HepG2 (cell line): ENCODE data around the gene ATP13A2. TPM values are rescaled to one million over a fixed set of nuclear protein-coding genes. Genes with fewer than 3 reads are reported as not detected.

Source experiments
- ATAC-seq: fragments of 200-7000 bp; cut with Tn5 transposase; 3 replicates; pipeline ENCODE4 v1.9.1; 2020; ENCODE audit warnings: mild to moderate bottlenecking, moderate library complexity
- BruUV-seq: library from RNA; stranded (reverse); fragments of 400-500 nt; replicated peaks from 2 replicates; lab custom pipeline; 2021; lab: Mats Ljungman, UMichigan
- CTCF ChIA-PET: fragments of 300-600 bp; formaldehyde crosslinking; extraction: SDS; loops from one replicate; lab custom pipeline; 2021; ENCODE audit warnings: low total read pairs, inconsistent platforms, low intra/inter-chr PET ratio; lab: Yijun Ruan, JAX
- POLR2A ChIA-PET: fragments of 350-600 bp; sonication (Branson Sonifier 250); formaldehyde crosslinking; loops from one replicate; lab custom pipeline; 2020; ENCODE audit warnings: antibody characterized with exemption, inconsistent platforms; lab: Yijun Ruan, JAX
- DNase-seq: peaks from one replicate; pipeline ENCODE4 v3.0.0-alpha.2; 2015; ENCODE audit warnings: low spot score
- FAIRE-seq: peaks from 3 replicates; lab custom pipeline; 2011; peaks lifted over from hg19 to GRCh38; lab: Jason Lieb, UNC
- H2AFZ ChIP-seq: one replicate; pipeline ENCODE4 v1.6.1; 2011; ENCODE audit warnings: low read length, inconsistent platforms
- H3K27ac ChIP-seq: fragments of 300-600 bp; 3 replicates; pipeline ENCODE4 v1.8.0; 2011; ENCODE audit warnings: mixed run types, mild to moderate bottlenecking, mixed read lengths, low read length, inconsistent platforms; ENCODE audit not compliant: insufficient read depth; ENCODE audit errors: extremely low read length
- H3K27me3 ChIP-seq, 2 experiments: fragments of 200-600 bp in 1 of 2; 2 replicates in 1 of 2; 3 replicates in 1 of 2; pipeline versions ENCODE4 v1.6.0 to v1.8.0; 2011; ENCODE audit warnings: low read length in 2 of 2, mild to moderate bottlenecking in 2 of 2, moderate library complexity in 2 of 2, inconsistent platforms in 1 of 2; ENCODE audit not compliant: insufficient read depth in 2 of 2, control insufficient read depth in 1 of 2
- H3K36me3 ChIP-seq, 2 experiments: fragments of 200-600 bp in 1 of 2; replicated peaks in 1 of 2; 2 replicates in 1 of 2; 3 replicates in 1 of 2; pipeline versions ENCODE4 v1.5.1 to v1.8.0; 2011; ENCODE audit warnings: low read length in 2 of 2, inconsistent platforms in 1 of 2; ENCODE audit not compliant: insufficient read depth in 2 of 2, control insufficient read depth in 1 of 2
- H3K4me1 ChIP-seq: 2 replicates; pipeline ENCODE4 v1.5.1; 2012; ENCODE audit warnings: low read length, inconsistent platforms; ENCODE audit not compliant: insufficient read depth
- H3K4me2 ChIP-seq: 2 replicates; pipeline ENCODE4 v1.6.0; 2011; ENCODE audit warnings: low read depth, low read length, inconsistent platforms
- H3K4me3 ChIP-seq, 3 experiments: fragments of 200-600 bp in 1 of 3; sonication (generic), shearing (Covaris generic) in 1 of 3; replicated peaks in 1 of 3; 2 replicates each; pipeline ENCODE4 v1.5.1; 2011 to 2016; ENCODE audit warnings: low read length in 3 of 3, inconsistent platforms in 2 of 3, low read depth in 2 of 3, mild to moderate bottlenecking in 2 of 3, control low read depth in 1 of 3, mixed read lengths in 1 of 3; ENCODE audit not compliant: insufficient read depth in 1 of 3
- H3K79me2 ChIP-seq: one replicate; pipeline ENCODE4 v1.6.1; 2011; ENCODE audit warnings: low read length, inconsistent platforms; ENCODE audit not compliant: insufficient read depth
- H3K9ac ChIP-seq: 2 replicates; pipeline ENCODE4 v1.6.0; 2011; ENCODE audit warnings: mild to moderate bottlenecking, low read depth, low read length, inconsistent platforms; ENCODE audit not compliant: insufficient read depth
- H3K9me3 ChIP-seq: 2 replicates; pipeline ENCODE4 v1.5.1; 2012; ENCODE audit warnings: mild to moderate bottlenecking, low read length
- H4K20me1 ChIP-seq: 2 replicates; pipeline ENCODE4 v1.6.0; 2011; ENCODE audit warnings: inconsistent platforms, mild to moderate bottlenecking, low read length, moderate library complexity; ENCODE audit not compliant: insufficient read depth
- HNRNPL ChIP-seq: fragments of 200-400 bp; formaldehyde crosslinking; IDR thresholded peaks from 2 replicates; pipeline ENCODE4 v1.6.1; 2017; ENCODE audit warnings: mild to moderate bottlenecking, low read depth, low read length
- ISX ChIP-seq: sonication (generic); formaldehyde crosslinking; conservative IDR thresholded peaks from 2 replicates; pipeline ENCODE4 v1.5.0; 2020; ENCODE audit warnings: missing genetic modification reagents
- MTF1 ChIP-seq: sonication (generic); formaldehyde crosslinking; IDR thresholded peaks from 2 replicates; pipeline ENCODE4 v1.5.0; 2020; ENCODE audit warnings: missing genetic modification reagents
- SP140L ChIP-seq: sonication (generic); formaldehyde crosslinking; IDR thresholded peaks from 2 replicates; pipeline ENCODE4 v1.4.0; 2020; ENCODE audit warnings: missing genetic modification reagents, borderline replicate concordance
- WGBS: methylation state at CpG from one replicate; pipeline ENCODE4 v1.1.6; 2017; ENCODE audit warnings: low lambda C conversion rate; 5-methylcytosine and 5-hydroxymethylcytosine counted together
- in situ Hi-C: cut with HindIII; loops from 2 replicates; pipeline ENCODE4 v1.10.0; 2017; ENCODE audit warnings: low pct_unique_long_range_greater_than_20kb; ENCODE audit not compliant: extremely low pct_ligation_motif_present
- intact Hi-C: fragments of 100-400 bp; cut with micrococcal nuclease; formaldehyde crosslinking; loops from one replicate; pipeline ENCODE4 v1.10.0; 2022; ENCODE audit not compliant: unreplicated experiment
- polyA plus RNA-seq, 8 experiments: library from polyadenylated mRNA; depleted of rRNA in 3 of 8; stranded (reverse) in 7 of 8; unstranded in 1 of 8; fragments of >200 nt; fragmentation: Illumina TruSeq in 4 of 8; extraction: Trizol in 4 of 8; gene quantifications; 2 replicates each; pipeline versions ENCODE4 v1.2.1 to v1.2.3, GENCODE V29; 2011 to 2016; ENCODE audit warnings: low read depth in 4 of 8, missing spikeins in 1 of 8, mixed read lengths in 1 of 8; ENCODE audit not compliant: insufficient read depth in 1 of 8
- total RNA-seq, 5 experiments: library from RNA; depleted of rRNA; stranded (reverse); fragments of >200 nt; fragmentation: Illumina TruSeq; extraction: Trizol; gene quantifications; 2 replicates each; pipeline ENCODE4 v1.2.3, GENCODE V29; 2016; ENCODE audit warnings: low read depth in 1 of 5
- TF ChIP-seq, protein P1 (sequence below), 2 experiments: fragments of 450-650 bp in 1 of 2; sonication (generic) in 1 of 2; formaldehyde crosslinking in 1 of 2; IDR thresholded peaks; 2 replicates each; pipeline versions ENCODE4 v1.6.1 to v1.8.0; 2016 to 2022; ENCODE audit warnings: antibody characterized with exemption in 1 of 2, mild to moderate bottlenecking in 1 of 2, missing genetic modification reagents in 1 of 2
- TF ChIP-seq, protein P2 (sequence below): sonication (generic); formaldehyde crosslinking; IDR thresholded peaks from 2 replicates; pipeline ENCODE4 v1.4.0; 2020; ENCODE audit warnings: missing genetic modification reagents

Gene ATP13A2
- total and polyA plus RNA-seq, 2 of the 13 experiments (the other 11 are each of a cell fraction or from before 2014, with no cell fraction given) = 13.2 to 16.2 TPM

DNA sequence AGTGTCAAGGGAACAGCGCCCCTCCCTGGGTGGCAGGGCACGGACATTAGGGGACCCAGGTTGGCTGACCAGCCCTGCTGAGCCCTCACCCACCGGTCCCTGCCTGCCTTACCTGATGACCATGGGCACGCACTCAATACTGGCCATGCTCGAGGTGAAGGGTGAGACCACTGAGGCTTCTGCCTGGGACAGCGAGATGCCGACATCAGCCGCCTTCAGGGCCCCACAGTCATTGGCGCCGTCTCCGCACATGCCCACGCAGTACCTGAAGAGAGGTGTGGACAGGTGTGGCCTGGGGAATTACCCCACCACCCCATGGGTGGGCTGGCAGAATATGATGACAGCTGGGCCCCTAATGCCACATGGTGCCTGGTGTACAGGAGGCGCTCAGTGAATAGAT lies 23.5 kb downstream of the ATP13A2 start:
- intact Hi-C loops (no loop called here), in situ Hi-C loops (no loop called here)
- no peak for TF ChIP-seq MTF1 (CRISPR knock-in tag)
- no peak overlapping the region for H3K4me3 ChIP-seq
- no peak overlapping the region for H3K4me2 ChIP-seq
- no peaks in the 10 kb centered on the region for H4K20me1 ChIP-seq
- ATAC-seq (no peak), FAIRE-seq (no peak), DNase-seq (no peak)
- no peak overlapping the region for H2AFZ ChIP-seq
- 83% methylated on average over 9 of the region's 13 CpGs for whole genome bisulfite sequencing
- BruUV-seq = no TSS peak
- H3K9me3 ChIP-seq = no peaks in the 10 kb centered on the region
- H3K9ac ChIP-seq = no peak overlapping the region
- no peaks in the 10 kb centered on the region for H3K27me3 ChIP-seq
- H3K36me3 ChIP-seq = no peaks in the 10 kb centered on the region
- ChIA-PET POLR2A (no interaction called here), CTCF (no interaction called here)
- no peak overlapping the region for H3K27ac ChIP-seq
- no peaks in the 10 kb centered on the region for H3K79me2 ChIP-seq
- peaks cover 9% of the 10 kb centered on the region for H3K4me1 ChIP-seq

DNA sequence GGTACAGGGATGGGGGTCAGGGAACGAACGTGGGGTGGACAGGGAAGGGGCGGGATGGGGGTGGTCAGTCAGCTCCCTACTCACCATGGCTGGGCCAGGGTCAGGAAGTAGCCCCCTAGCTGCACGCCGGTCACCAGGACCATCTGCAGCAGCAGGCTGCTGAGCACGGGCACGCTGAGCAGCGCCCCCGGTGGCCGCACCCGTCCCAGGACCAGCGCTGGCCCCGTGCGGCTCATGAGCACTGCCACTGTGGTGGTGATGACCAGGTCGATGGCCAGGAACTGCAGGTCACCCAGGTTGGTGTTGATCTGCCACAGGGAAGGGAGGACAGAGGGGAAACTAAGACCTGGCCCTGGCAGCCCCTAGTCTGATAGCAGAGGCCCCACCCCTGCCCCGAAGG lies 24.8 kb downstream of the ATP13A2 start:
- BruUV-seq = no TSS peak
- Histone ChIP-seq H3K27me3 (no peaks in the 10 kb centered on the region; a peak in 1 of 5 replicates), H3K36me3 (no peaks in the 10 kb centered on the region), H3K4me2 (no peak overlapping the region), H2AFZ (no peak overlapping the region), H3K9ac (no peak overlapping the region), H4K20me1 (no peaks in the 10 kb centered on the region), H3K4me3 (no peak overlapping the region), H3K9me3 (no peaks in the 10 kb centered on the region), H3K4me1 (peaks cover 20% of the 10 kb centered on the region), H3K27ac (no peak overlapping the region), H3K79me2 (no peaks in the 10 kb centered on the region)
- ChIA-PET CTCF (no interaction called here), POLR2A (no interaction called here)
- DNase-seq (no peak), FAIRE-seq (no peak), ATAC-seq (peak; percentile 70)
- in situ Hi-C loops (no loop called here), intact Hi-C loops (no loop called here)
- 100% methylated on average over 1 of the region's 16 CpGs for WGBS
- TF ChIP-seq, protein P1, sequence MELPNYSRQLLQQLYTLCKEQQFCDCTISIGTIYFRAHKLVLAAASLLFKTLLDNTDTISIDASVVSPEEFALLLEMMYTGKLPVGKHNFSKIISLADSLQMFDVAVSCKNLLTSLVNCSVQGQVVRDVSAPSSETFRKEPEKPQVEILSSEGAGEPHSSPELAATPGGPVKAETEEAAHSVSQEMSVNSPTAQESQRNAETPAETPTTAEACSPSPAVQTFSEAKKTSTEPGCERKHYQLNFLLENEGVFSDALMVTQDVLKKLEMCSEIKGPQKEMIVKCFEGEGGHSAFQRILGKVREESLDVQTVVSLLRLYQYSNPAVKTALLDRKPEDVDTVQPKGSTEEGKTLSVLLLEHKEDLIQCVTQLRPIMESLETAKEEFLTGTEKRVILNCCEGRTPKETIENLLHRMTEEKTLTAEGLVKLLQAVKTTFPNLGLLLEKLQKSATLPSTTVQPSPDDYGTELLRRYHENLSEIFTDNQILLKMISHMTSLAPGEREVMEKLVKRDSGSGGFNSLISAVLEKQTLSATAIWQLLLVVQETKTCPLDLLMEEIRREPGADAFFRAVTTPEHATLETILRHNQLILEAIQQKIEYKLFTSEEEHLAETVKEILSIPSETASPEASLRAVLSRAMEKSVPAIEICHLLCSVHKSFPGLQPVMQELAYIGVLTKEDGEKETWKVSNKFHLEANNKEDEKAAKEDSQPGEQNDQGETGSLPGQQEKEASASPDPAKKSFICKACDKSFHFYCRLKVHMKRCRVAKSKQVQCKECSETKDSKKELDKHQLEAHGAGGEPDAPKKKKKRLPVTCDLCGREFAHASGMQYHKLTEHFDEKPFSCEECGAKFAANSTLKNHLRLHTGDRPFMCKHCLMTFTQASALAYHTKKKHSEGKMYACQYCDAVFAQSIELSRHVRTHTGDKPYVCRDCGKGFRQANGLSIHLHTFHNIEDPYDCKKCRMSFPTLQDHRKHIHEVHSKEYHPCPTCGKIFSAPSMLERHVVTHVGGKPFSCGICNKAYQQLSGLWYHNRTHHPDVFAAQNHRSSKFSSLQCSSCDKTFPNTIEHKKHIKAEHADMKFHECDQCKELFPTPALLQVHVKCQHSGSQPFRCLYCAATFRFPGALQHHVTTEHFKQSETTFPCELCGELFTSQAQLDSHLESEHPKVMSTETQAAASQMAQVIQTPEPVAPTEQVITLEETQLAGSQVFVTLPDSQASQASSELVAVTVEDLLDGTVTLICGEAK (IDR thresholded peaks at IDR 0.05) = no peak
- TF ChIP-seq, protein P1 (CRISPR knock-in tag; IDR thresholded peaks at IDR 0.05) = no peak
- TF ChIP-seq HNRNPL (0 out of 2 replicates have a peak, but pooled peaks have one; percentile 36), ISX (CRISPR knock-in tag) (no peak), SP140L (CRISPR knock-in tag) (no peak)
- TF ChIP-seq, protein P2, sequence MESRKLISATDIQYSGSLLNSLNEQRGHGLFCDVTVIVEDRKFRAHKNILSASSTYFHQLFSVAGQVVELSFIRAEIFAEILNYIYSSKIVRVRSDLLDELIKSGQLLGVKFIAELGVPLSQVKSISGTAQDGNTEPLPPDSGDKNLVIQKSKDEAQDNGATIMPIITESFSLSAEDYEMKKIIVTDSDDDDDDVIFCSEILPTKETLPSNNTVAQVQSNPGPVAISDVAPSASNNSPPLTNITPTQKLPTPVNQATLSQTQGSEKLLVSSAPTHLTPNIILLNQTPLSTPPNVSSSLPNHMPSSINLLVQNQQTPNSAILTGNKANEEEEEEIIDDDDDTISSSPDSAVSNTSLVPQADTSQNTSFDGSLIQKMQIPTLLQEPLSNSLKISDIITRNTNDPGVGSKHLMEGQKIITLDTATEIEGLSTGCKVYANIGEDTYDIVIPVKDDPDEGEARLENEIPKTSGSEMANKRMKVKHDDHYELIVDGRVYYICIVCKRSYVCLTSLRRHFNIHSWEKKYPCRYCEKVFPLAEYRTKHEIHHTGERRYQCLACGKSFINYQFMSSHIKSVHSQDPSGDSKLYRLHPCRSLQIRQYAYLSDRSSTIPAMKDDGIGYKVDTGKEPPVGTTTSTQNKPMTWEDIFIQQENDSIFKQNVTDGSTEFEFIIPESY (CRISPR knock-in tag) = peak; percentile 62; the same call in 1 of the 2 replicates
